HFFc6 (cell line): ENCODE measurements around the gene CD2. TPM values are rescaled to one million over a fixed set of nuclear protein-coding genes. Genes with fewer than 3 reads are reported as not detected.

Experiments used
- DNase-seq: peaks from one replicate; pipeline ENCODE4 v3.0.0-alpha.2; 2018
- H3K27ac Mint-ChIP-seq: 2 replicates; pipeline ENCODE4 v1.8.0; 2020; ENCODE audit warnings: mild to moderate bottlenecking, mixed read lengths
- H3K27me3 Mint-ChIP-seq: 2 replicates; pipeline ENCODE4 v1.8.0; 2021; ENCODE audit warnings: mild to moderate bottlenecking, moderate library complexity, mixed read lengths; ENCODE audit not compliant: insufficient read depth
- H3K36me3 Mint-ChIP-seq: 2 replicates; pipeline ENCODE4 v1.8.0; 2021; ENCODE audit warnings: low read depth, mixed read lengths
- H3K4me1 Mint-ChIP-seq: 2 replicates; pipeline ENCODE4 v1.8.0; 2020; ENCODE audit warnings: low read depth, mixed read lengths
- H3K4me3 Mint-ChIP-seq: 2 replicates; pipeline ENCODE4 v1.8.0; 2020; ENCODE audit warnings: mild to moderate bottlenecking, moderate library complexity, mixed read lengths
- H3K9me3 Mint-ChIP-seq: 2 replicates; pipeline ENCODE4 v1.8.0; 2020; ENCODE audit warnings: mild to moderate bottlenecking, mixed read lengths
- total RNA-seq, 6 experiments: library from RNA; stranded (reverse); fragmentation: NEBNext Ultra II Directional; extraction: Animal tissue kit (Norgen Biotek cat#: 25700); gene quantifications; 2 replicates in 1 of 6; 3 replicates in 5 of 6; pipeline ENCODE4 v1.2.3, GENCODE V29; 2021
- TF ChIP-seq, protein P1 (sequence below): fragments of 200-600 bp; sonication (generic); IDR thresholded peaks from 2 replicates; pipeline ENCODE4 v1.5.0; 2021; ENCODE audit warnings: antibody characterized with exemption, mild to moderate bottlenecking

Gene CD2
- total RNA-seq, 6 experiments from 2014 or later, result not detected

DNA sequence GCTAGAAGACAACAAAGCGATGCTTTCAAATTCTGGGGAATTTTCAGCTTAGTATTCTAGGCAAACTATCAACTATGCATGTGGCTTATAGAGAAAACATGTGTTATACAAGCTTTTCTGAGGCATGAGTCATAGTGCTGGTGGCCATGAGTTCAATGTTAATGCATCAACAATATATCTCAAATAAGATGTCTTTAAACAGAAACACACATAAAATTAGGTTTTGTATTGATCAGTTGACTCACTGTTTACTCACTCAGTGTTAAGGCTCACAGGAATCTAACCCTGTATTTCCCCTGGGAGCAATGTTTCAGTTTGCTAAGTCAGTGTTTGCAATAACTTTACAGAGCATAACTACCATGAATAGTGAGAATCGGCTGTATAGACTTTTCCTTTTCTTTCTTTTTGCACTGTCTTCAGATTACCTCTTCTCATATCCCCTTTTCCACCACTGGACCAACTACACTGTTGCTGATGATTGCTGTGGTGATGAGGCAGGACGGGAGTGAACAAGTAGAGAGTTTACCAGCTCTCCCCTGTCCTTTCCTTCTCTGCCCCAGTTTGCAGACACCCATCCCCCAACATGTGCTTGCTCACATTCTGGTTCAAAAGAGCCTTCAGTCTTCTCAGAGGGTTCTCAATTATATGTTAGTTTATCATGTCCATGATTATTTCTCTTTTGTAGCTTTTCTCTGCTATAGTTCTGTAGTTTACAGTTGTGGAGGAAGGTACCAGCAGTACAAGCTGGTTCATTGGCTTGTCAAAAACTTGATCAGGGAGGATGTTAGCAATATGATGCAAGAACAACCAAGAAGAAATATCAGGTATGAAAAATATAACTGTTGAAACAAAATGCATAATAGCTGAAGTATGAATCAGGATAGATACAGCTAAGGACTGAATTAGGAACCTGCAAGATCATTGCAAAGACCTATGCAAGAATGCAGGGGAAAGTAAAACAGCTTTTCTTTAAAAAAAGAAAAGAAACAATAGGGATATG is 23.9 kb downstream of the CD2 start:
- peaks cover 16% of the 10 kb centered on the region for H3K4me1 Mint-ChIP-seq
- no peaks in the 10 kb centered on the region for H3K36me3 Mint-ChIP-seq
- H3K27ac Mint-ChIP-seq, result peak overlapping the region; percentile 59
- peak overlapping the region; percentile 27; the same call in 1 of the 2 replicates for H3K4me3 Mint-ChIP-seq
- H3K9me3 Mint-ChIP-seq, result no peaks in the 10 kb centered on the region
- TF ChIP-seq, protein P1, sequence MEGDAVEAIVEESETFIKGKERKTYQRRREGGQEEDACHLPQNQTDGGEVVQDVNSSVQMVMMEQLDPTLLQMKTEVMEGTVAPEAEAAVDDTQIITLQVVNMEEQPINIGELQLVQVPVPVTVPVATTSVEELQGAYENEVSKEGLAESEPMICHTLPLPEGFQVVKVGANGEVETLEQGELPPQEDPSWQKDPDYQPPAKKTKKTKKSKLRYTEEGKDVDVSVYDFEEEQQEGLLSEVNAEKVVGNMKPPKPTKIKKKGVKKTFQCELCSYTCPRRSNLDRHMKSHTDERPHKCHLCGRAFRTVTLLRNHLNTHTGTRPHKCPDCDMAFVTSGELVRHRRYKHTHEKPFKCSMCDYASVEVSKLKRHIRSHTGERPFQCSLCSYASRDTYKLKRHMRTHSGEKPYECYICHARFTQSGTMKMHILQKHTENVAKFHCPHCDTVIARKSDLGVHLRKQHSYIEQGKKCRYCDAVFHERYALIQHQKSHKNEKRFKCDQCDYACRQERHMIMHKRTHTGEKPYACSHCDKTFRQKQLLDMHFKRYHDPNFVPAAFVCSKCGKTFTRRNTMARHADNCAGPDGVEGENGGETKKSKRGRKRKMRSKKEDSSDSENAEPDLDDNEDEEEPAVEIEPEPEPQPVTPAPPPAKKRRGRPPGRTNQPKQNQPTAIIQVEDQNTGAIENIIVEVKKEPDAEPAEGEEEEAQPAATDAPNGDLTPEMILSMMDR, result no peak
- H3K27me3 Mint-ChIP-seq, result peaks cover 14% of the 10 kb centered on the region
- DNase-seq, result peak; percentile 68

DNA sequence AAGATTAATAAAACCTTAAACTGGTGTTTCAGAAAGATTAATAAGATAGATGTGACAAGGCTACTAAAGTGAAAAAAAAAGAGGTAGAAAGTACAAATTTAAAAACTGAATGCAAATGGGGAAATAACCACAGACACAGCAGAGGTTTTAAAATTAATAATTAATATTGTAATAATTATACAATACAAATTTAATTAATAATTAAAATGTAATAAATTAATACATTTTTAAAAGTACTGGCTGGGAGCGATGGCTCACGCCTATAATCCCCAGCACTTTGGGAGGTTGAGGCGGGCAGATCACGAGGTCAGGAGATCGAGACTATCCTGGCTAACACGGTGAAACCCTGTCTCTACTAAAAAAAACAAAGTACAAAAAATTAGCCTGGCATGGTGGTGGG is 26.8 kb downstream of the CD2 start:
- no peak overlapping the region for H3K27ac Mint-ChIP-seq
- peaks cover 16% of the 10 kb centered on the region for H3K4me1 Mint-ChIP-seq
- TF ChIP-seq, protein P1, result no peak
- H3K36me3 Mint-ChIP-seq, result no peaks in the 10 kb centered on the region
- no peak overlapping the region for H3K4me3 Mint-ChIP-seq
- H3K27me3 Mint-ChIP-seq, result peaks cover 9% of the 10 kb centered on the region
- no peak for DNase-seq
- no peaks in the 10 kb centered on the region for H3K9me3 Mint-ChIP-seq

DNA sequence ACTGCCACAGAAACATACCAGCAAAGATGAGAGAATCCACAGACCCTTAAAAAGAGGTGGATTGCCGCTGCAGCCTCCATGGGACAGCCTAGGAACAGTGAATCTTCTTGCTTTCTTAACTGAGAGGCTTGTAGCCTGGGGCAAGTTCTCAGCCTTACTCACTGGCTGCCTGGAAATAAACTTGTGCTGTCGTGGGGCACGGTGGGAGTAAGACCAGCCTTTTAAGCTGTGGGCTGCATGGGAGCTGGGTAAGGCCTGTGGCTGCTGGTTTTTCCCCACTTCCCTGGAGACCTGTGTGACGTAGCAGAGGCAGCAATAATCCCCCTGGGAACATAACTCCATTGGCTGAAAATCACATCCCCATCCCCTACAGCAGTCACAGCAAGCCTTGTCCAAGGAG is 30.8 kb downstream of the CD2 start:
- no peak overlapping the region for H3K27ac Mint-ChIP-seq
- H3K4me1 Mint-ChIP-seq, result no peaks in the 10 kb centered on the region
- H3K27me3 Mint-ChIP-seq, result peaks cover 15% of the 10 kb centered on the region
- H3K9me3 Mint-ChIP-seq, result no peaks in the 10 kb centered on the region
- H3K4me3 Mint-ChIP-seq, result no peak overlapping the region
- DNase-seq, result no peak
- TF ChIP-seq, protein P1, result no peak
- no peaks in the 10 kb centered on the region for H3K36me3 Mint-ChIP-seq

DNA sequence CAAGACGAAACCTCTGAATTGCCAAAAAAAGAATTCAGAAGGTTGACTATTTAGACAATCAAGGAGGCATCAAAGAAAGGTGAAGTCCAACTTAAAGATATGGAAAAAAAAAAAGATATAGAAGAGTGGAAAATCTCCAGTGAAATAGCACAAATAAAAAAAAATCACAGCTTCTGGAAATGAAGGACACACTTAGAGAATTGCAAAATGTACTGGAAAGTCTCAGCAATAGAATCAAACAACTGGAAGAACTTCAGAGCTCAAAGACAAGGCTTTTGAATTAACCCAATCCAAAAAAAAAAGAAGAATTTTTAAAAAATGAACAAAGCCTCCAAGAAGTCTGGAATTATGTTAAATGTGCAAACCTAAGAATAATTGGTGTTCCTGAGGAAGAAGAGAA is 31.8 kb downstream of the CD2 start:
- TF ChIP-seq, protein P1, result no peak
- no peak for DNase-seq
- Mint-ChIP-seq H3K36me3 (no peaks in the 10 kb centered on the region), H3K27me3 (peaks cover 15% of the 10 kb centered on the region), H3K4me3 (no peak overlapping the region), H3K27ac (no peak overlapping the region), H3K9me3 (no peaks in the 10 kb centered on the region), H3K4me1 (no peaks in the 10 kb centered on the region)

DNA sequence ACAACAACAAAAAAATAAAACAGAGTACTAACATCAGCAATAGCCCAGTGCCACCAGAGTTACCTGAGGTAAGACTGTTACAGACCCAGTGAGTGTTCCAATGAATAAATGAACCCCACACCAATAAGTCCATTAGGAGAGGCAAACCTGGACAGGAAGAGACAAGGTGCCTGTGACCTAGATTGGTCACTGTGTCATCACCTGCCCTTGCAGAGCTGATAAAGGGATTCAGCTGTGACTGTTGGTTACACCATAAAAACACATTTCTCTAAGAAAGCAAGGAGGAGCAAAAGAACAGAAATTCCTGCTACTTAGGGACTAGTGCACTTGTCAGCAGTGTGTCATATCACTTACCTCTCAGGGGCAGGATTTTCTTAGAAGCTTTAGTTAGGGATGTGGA is 37.5 kb downstream of the CD2 start:
- H3K4me3 Mint-ChIP-seq, result no peak overlapping the region
- H3K27me3 Mint-ChIP-seq, result peaks cover 6% of the 10 kb centered on the region
- no peak overlapping the region for H3K27ac Mint-ChIP-seq
- no peaks in the 10 kb centered on the region for H3K9me3 Mint-ChIP-seq
- no peaks in the 10 kb centered on the region for H3K4me1 Mint-ChIP-seq
- no peak for DNase-seq
- H3K36me3 Mint-ChIP-seq, result no peaks in the 10 kb centered on the region
- TF ChIP-seq, protein P1, result no peak
